Measurements from ENCODE around the gene NCS1.

Gene NCS1

DNA sequence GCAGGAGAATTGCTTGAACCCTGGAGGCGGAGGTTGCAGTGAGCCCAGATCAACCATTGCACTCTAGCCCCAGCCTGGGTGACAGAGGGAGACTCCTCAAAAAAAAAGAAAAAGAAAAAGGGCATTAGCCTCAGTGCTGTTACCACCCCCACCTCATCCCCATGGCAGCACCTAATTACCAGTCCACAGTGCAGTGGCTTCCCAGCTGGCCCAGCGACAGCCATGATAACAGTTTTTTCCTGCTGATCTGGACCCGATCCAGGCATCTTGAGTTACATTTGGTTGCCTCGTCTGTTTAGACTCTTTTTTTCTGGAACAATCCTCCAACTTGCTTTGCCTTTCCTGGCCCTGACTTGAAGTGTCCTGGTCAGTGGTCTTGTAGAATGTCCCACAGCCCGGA, 24.4 kb downstream of the NCS1 start:
- DNase-seq, result no peak

DNA sequence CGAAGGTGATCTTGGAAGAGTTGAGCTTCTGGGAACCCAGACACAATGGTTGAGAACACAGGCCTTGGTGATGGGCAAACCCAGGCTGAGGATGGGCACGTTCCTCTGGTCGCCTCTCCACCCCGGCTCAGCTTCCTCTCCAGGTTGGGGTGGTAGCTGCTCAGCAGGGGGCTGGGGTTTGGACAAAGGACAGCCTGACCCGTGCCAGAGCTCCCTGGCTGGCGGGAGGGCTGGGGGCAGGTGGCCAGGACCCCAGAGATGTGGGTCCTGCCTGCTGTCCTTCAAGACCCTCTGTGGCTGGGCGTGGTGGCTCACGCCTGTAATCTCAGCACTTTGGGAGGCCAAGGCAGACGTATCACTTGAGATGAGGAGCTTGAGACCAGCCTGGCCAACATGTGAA, 25.2 kb downstream of the NCS1 start:
- DNase-seq, result no peak

DNA sequence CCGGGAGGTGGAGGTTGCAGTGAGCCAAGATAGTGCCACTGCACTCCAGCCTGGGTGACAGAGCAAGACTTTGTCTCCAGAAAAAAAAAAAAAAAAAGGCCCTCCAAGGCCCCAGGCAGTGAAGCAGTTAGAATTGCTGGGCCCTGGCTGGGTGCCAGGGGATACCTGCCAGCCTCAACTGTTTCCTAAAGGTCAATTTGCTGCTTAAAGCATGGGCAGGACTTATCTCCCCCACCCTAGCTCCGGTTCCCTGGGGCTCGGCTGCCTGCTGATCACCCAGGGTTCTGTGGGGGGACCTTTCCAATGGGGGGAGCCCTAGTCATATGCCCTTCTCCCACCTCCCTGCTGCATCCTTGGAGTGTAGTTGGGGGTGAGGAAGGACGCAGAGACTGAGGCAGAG, 25.7 kb downstream of the NCS1 start:
- DNase-seq, result no peak

DNA sequence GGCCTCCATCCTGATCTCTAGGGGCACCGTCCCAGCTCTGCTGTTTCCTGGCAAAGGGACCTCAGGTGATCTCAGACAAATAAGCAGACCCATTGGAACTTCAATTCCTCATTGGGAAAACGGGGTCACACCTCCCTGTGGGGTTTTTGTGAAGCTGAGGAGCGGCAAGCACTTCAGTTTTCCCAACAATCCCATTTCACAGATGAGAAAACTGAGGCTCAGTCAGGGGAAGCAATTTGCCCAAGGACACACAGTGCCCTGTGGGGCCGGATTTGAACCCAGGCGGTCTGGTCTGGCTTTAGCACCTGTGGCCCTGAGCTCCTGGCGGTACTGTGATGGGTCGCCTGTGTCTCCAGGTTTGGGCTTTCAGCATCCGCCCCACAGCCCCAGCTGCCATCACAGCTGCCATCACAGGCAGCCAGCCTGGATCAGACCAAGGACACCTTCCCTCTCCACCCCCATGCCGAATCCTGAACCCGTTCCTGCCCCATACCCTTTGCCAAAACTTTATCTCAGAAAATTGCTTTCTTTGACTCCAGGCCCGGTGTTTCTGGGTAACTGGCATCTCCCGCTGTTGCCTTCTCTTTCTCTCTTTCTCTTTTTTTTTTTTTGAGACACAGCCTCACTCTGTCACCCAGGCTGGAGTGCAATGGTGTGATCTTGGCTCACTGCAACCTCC, 26.4 kb downstream of the NCS1 start:
- no peak for DNase-seq

DNA sequence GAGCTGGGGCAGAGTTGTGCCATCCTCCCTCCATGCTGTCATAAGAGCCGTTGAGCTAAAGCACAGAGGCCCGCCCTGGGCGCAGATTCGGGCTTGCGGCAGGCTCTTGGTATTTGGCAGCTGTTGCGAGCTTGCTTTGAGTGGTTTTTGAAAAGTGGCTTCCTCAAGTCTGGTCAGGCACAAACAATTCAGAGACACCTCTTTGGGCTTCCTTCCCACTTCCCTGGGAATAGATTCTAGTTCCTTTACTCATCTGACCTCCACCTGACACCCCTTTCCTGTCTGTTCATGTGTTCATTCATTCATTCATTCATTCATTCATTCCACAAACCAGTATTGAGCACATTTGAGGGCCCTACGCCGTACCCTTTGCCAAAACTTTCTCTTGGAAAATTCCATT, 27.4 kb downstream of the NCS1 start:
- no peak for DNase-seq

DNA sequence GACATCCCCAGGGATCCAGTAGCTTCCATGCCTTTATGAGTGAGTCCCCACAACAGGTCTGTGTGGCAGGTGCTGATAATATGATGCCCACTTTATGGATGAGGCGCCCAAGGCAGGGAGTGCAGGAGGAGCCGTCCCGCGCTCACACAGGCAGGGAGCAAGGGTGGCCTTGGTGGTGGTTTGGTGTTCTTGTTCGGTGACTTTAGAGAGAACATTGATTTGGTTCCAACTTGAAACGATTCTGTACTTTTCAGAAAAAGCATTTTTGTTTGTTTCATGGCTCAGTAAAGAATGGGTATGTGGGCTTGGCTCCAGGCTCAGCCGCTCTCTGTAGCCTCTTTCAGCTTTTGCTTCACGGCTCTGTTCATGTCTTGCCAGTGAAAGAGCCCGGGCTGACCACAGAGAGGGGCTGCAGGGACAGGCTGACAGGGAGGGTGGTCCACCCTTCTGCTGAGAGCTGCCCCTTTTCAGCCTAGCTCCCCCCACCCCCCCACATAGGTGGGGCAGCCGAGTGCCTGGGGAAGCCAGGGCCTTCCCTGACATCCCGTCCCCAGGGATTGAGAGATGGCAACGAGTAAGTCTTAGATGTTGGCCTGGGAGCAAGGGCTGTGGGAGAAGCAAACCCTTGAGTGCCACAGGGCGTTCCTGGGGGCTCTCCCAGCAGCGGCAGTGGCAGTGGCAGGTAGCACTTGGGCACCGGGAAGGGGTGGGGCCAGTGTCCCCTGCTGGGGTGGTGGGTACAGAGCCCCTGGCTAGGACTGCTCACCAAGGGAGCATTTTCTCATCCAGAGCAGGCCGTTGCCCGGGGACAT, 28.0 kb downstream of the NCS1 start:
- no peak for DNase-seq

DNA sequence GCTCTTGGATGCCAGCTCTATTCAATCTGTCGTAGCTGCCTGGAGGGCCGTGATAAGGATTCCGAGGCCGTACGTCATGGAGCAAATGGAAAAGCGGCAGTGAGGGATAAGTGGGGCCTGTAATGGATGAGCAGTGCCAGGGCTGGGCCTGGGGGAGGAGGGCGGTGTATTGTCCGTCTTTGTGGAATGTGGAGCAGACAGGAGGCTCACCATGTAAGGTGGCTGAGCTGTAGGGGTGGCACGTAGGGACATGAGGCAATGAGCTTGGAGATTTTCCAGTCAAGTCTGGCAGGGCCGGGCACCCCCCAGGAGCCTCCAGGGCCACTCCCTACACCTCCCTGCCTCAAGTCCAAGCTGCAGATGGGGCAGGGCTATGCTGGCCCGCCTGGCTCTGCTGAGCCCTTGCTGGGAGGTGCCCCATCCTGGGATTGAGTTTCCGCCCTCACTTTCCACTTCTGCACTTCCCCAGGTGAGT, 29.2 kb downstream of the NCS1 start:
- no peak for DNase-seq

DNA sequence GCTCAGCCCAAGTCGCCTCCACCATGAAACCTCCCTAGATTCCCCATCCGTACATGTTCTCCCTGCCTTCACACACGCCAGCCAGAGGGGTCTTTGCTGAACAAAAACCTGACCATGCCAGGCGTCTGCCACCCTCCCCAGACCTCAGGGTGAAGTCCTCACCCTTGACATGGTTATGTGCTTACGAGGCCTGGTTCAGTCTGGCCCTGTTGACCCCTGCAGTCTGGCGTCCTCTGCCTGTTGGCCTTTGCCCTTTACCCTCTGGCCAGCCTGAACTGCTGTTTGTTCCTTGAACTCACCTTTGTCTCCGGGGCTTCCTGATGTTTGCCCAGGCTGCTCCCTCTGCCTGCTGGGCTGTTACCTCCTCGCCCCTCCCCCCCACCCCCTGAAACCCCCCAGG, 29.8 kb downstream of the NCS1 start:
- no peak for DNase-seq

DNA sequence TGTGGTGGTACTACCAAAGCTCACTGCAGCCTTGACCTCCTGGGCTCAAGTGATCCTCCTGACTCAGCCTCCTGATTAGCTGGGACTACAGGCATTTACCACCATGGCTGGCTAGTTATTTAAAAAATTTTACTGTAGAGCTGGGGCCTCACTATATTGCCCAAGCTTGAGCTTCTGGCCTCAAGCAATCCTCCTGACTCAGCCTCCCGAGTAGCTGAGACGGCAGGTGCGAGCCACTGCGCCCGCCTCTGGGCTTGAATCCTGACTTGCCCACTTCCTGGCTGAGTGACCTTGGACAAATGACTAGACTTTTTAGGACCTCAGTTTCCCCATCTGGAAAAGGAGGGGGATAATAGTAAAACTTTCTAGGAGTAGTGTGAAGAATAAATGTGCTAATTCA, 32.1 kb downstream of the NCS1 start:
- DNase-seq, result no peak

DNA sequence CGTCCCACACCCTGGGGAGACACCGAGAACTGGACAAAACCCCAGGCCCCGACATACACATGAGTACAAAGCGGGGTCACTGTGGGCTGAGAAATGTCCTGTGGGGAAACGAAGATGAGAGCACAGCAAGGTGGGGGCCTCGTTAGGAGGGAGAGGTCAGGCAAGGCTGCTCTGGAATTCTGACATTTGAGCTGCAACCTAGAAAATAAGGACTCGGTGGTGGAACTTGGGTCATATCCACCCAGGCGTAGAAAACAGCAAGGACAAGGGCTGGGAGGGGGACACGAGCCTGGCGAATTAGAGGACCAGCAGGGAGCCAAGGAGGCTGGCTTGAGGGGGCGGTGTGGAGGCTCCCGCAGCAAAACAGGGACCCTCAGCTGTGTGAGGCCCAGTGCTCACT, 32.8 kb downstream of the NCS1 start:
- DNase-seq, result no peak

DNA sequence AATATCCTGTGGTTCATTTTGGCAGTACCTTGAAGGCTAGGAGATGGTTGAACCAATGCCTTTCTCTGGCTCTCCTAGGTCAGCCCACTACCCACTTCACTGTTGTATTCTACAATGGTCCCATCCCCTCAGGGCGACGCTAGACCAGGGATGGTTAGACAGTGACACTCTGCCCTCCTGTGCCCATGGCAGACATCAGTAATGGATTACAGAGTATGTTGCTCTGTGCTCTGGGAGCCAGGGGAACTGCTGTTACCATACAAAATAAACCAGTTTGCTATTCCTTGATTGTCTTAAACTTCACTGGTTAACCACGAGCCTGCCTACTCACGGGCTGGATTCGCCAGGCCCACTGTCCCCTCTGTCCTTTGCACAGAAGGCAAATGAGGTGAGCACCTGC, 33.7 kb downstream of the NCS1 start:
- no peak for DNase-seq

DNA sequence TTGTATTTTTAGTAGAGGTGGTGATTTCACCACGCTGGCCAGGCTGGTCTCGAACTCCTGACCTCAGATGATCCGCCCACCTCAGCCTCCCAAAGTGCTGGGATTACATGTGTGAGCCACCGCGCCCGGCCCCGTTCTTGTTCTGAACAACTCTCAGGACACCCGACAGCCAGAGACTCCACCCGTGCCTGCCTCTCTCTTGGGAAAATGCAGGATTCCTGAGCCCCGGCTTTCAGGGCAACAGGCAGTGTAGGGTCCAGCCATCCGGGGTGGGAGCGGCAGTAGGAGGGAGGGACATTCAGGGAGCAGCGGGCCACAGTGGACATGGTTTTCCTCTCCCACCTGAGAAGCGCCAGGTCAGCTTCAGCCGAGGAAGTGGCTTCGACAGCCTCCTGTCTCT, 34.4 kb downstream of the NCS1 start:
- no peak for DNase-seq

DNA sequence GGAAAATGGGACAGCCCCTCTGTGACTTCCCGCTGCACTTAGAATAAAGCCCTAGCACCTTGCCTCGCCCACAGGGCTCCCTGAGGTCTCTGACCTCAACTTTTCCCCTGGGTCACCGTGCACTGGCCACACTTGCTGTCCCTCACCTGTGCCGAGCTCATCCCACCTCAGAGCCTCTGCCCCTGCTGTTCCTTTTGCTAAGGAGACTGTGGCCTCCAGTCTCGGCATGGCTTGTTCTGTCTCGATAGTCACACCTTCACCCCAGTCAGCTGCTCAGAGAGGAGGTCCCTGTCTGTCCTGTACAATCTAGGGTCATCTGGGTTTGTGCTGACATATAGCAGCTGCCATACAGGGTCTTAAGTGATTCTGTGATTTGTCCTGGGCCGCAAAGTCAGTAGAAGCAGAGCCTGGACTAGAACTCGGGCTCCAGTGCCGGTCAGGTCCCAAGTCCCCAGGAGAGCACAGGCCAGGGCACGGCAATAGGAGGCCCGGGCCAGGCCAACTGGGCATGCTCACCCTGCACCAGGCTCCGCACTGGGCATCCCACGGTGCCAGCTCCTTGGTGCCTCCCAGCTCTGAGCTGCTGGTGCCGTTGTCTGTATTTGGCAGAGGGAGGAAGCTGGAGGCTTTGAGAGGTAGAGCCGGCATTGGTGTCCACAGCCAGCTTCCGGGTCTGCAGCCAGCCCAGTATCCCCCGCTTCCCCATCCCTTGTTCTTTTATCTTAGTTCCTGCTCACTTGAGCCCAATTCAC, 35.2 kb downstream of the NCS1 start:
- no peak for DNase-seq

DNA sequence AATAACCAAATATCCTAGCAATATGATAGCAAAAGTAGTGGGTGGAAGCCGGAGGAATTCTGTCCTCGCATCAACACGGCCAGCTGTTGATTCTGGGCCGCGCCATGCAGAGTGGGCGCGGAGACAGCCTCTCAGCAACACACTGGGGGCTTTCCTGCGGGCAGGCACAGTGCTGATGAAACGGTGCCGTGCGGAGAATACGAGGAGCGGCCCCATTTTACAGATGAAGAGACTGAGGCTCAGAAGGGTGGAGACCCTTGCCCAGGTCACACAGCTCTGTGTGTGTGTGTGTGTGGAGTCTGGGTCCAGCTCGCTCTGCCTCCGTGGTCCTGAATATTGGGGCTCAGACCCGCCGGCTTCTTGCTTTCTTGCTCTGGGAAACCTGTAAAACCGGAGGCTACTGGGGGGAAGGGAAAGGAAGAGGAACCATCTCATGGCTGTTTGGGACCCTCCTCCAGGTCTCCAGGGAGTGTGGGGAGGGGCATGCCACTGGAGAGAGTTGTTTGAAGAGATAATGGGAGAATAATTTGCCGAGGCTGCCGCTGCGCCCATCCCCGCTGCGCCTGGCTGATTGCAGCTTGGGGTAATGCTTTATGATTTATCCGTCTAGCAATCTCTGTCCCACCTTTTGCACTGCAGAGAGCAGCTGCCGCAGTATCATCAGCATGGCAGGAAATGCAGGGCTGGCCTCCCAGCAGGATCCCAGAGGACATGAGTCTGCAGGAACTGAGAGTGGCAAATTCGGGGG, 36.6 kb downstream of the NCS1 start:
- DNase-seq, result no peak

DNA sequence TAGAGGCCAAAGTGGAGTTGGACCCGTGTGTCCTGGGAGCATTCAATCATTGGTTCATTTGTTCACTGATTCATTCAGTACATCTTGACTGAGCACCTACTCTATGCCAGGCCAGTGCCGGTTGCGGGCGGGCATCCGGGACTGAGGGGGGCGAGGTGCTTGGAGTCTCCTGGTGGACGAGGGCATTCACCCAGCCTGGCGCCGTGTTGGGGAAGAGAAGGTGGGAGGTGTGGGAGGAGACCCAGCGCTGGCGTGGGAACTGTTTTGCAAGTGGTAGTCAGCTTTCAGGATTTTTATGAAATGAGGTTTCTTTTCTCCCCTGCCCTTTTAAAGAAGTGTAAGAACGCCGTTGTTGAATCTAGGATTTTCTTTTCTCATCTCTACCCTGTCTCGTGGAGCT, 37.2 kb downstream of the NCS1 start:
- no peak for DNase-seq

DNA sequence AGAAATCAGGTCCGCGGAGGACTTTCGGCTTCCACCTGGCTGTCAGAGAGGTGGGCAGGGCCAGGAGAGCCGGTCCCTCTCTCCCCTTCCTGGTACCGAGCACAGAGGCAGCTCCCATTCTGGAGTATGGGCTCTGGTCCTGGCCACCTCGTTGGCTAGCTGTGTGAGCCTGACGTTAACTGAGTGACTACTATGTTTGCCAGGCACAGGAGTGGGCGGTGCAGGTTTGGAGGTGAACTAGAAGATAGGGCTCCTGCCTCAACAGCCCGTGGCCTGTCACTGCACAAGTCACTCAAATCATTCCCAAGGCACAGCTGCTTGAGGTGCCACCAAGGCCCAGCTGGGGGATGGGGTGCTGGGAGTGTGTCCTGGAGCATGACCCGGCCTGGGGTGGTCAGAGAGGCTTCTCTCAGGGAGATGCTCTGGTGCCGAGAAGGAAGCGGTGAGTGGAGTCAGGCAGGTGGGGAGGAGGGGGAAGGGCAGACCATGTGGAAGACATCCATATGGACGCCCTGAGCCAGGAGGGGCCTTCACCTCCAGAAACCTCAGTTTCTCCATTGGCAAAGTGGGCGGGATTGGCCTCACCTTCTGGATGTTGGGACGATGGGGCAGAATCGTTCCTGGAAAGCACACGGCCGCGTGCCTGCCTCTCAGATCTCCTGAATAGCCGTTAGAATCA, 39.5 kb downstream of the NCS1 start:
- DNase-seq, result no peak

DNA sequence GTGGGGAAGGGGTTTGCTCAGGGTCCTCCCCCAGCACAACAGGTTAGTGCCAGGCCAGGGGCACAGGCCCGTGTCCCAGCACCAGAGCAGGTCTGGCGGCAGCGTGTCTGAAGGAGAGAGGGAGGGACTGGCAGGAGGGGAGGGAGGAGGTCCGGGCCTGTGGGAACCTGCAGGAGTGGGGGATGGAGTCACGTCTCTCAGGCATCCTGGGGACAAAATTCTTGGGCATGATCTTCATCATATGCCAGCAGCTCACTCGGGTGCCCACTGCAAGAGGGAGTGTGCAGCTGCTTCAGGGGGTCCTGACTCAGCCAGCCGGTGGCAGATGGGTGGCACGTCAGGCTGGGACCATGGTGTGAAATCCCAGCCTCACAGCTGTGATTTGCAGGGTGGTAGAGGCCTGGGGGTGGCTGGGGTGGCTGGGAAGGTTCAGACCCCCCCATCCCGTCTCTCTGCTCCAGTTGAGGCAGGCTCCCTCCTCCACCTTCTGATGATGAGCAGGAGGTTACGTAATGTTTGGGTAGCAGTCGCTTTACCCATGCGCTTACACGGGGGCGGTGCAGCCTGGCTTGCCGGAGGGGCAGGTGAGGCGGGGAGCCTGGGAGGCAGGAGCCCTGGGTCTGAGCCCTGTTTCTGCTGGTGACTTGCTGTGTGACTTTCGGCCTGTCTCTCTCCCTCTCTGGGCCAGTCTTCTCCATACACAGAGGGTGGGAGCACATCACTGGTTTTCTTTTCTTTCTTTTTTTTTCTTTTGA, 40.5 kb downstream of the NCS1 start:
- no peak for DNase-seq

DNA sequence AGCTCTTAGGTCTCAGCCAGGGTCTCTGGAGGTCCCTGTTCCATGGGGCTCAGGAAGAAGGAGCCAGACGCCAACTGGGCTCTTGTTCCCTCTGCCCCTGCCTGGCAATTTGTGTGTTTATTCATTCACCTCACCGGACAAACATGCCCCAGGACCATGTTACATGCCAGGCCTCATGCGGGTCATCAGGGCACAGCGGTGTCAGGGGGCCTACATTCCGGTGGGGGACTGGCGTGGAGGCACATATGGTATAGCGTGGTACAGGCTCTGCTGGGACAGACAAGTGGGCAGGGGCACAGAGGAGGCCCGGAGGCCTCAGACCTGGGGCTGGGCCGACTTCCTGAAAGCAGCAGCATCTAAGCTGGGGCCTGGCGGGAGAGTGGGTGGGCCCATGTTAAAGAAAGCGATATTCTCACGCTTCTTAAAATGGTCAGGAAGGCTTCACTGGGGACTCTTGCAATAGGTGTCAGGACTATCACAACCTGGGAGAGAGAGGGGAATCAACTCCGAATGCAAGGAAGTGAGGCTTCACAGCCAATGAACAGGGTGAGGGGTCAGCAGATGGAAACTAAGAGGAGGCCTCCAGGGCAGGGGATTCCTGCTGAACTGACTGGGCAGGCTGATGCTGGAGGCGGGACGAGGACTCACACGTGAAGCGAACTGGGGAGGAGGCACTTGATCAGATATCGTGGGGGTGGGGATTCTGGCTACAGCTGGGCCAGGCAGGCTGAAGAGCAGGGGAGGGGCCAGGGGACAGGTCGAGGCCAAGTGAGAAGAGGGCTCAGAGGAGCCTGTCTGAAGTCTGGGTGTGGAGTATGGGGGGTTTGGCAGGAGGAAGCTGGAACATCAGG, 41.9 kb downstream of the NCS1 start:
- DNase-seq, result no peak

DNA sequence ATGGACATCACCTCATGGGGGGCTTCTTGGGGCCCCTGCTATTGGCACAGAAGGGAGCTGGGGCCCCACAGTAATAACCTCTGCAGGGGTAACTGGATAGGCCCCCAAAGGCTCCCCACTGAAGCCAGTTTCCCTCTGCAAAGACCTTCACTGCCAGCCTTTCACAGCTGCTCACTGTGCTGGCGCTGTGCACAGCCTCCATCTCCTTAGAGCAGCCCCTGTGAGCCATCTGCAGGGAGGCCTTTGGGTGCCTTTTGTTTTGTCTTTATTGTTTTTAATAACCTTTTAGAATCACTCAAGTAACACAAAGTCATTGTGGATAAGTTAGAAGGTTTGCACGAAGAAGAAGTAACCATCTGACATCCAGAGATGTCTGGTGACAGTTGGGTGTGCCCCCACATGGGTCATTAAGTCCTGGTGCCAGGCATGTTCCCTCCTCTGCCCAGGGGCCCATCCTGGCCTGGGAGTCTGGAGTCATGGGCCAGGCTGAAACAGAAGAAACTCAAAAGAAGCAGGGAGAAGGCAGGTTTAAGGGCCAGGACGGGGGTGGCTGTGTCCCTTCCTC, 42.7 kb downstream of the NCS1 start:
- no peak for DNase-seq

DNA sequence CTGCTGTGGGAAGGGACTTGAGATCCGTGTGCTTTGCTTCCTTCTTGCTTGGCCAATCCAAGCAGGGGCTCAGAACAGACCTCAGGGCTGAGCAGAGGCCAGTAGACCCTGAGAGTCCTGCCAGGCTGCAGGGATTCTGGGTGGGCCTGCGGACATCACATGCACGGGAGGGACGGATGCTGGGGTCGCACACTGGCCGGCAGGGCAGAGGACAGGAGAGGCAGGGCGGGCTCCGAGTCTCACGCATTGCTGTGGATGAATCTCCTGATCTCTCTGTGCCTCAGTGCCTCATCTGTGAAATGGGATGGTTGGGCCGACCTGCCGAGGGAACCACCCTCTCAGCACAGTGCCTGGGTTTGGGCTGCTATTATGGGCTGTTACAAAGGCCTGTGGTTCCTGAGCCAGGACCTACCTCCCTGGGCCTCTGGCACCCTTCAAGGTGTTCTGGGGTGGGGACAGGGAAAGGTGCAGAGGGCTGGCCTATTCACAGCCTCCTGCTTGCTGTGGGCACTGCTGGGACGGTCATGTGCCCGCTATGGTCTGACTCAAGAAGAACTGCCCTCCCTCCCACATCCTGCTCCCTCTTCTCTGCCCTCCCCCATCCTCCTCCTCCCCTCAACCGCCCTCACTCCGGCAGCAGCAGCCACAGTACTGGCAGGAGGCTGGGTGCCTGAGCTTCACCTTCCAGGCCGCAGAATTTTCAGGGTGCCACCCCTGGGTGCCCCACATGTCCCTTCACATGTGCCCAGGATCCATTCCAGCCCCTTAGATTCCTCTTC, 43.3 kb downstream of the NCS1 start:
- no peak for DNase-seq
